AG08395 (cell line): ENCODE measurements around the gene PPP1R13B.

Experiments used
- DNase-seq: peaks from one replicate; pipeline ENCODE4 v3.0.0; 2012; ENCODE audit warnings: mixed read lengths, low spot score

PPP1R13B gene

GRCh38 chr14:103743691-103744090, 103.7 kb downstream of the PPP1R13B start:
- DNase-seq = no peak

GRCh38 chr14:103742499-103743255, 104.7 kb downstream of the PPP1R13B start:
- DNase-seq = no peak

GRCh38 chr14:103741876-103742275, 105.5 kb downstream of the PPP1R13B start:
- DNase-seq = no peak

- peak; percentile 56 for DNase-seq
These were observed 106.2 kb downstream of the PPP1R13B start for GRCh38 chr14:103740991-103741689.

GRCh38 chr14:103739793-103740501, 107.4 kb downstream of the PPP1R13B start:
- DNase-seq = no peak

- no peak for DNase-seq
These were observed 107.9 kb downstream of the PPP1R13B start for GRCh38 chr14:103739466-103739792.

GRCh38 chr14:103738701-103739451, 108.5 kb downstream of the PPP1R13B start:
- DNase-seq = no peak

- DNase-seq = no peak
These were observed 109.2 kb downstream of the PPP1R13B start for GRCh38 chr14:103738166-103738565.

GRCh38 chr14:103737432-103738045, 109.8 kb downstream of the PPP1R13B start:
- no peak for DNase-seq

- DNase-seq = no peak
These were observed 110.6 kb downstream of the PPP1R13B start for GRCh38 chr14:103736546-103737431.

GRCh38 chr14:103735815-103736545, 111.4 kb downstream of the PPP1R13B start:
- DNase-seq = no peak

GRCh38 chr14:103735439-103735814, 111.9 kb downstream of the PPP1R13B start:
- no peak for DNase-seq

- no peak for DNase-seq
These were observed 112.4 kb downstream of the PPP1R13B start for GRCh38 chr14:103735022-103735421.

GRCh38 chr14:103734081-103734888, 113.1 kb downstream of the PPP1R13B start:
- DNase-seq = no peak

- DNase-seq = no peak
These were observed 113.7 kb downstream of the PPP1R13B start for GRCh38 chr14:103733651-103734050.

- DNase-seq = no peak
These were observed 114.3 kb downstream of the PPP1R13B start for GRCh38 chr14:103732868-103733620.

- DNase-seq = no peak
These were observed 115.2 kb downstream of the PPP1R13B start for GRCh38 chr14:103731916-103732867.
